Right lung (tissue), 5 donors: ENCODE data around the gene ANKRD33. TPM values are rescaled to one million over a fixed set of nuclear protein-coding genes. Genes with fewer than 3 reads are reported as not detected.
"Not testable (repeated sequence)": the region's sequence is repeated elsewhere in the genome, so short reads cannot be mapped to it uniquely, and the experiment has no call there.

ENCODE experiments used
- DNase-seq, 2 donors: peaks; one replicate each; pipeline ENCODE4 v3.0.0-alpha.2; 2013
- polyA plus RNA-seq, 5 donors: library from polyadenylated mRNA; unstranded; fragments of 120-200 nt; gene quantifications; one replicate each; pipeline versions ENCODE4 v1.2.1 to v1.2.3, GENCODE V29; 2013; ENCODE audit warnings: inconsistent platforms in 1 of 5, low replicate concordance in 1 of 5; ENCODE audit not compliant: insufficient read length in 5 of 5, insufficient read depth in 1 of 5

The ANKRD33 gene
- polyA plus RNA-seq, 5 donors = 0.05 TPM; not detected in 4

DNA sequence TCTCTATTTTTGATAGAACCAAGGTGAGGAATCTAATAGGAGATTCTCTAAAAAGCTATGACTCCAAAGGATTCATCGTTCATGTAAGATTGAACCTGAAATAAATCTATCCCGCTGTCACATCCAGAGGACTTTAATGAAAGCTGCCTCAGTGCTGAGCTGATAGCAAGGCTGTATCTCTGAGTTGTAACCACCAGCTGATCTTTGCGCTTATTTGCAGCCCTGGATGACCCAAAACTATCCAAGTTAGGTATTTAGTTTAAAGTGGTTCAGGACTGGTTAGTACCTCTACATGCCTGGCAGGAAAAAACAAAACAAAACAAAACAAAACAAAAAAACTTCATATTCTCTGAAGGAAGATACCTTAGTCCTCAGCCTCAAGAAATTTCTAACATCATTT lies 8.8 kb upstream of the ANKRD33 start:
- DNase-seq = no peak

DNA sequence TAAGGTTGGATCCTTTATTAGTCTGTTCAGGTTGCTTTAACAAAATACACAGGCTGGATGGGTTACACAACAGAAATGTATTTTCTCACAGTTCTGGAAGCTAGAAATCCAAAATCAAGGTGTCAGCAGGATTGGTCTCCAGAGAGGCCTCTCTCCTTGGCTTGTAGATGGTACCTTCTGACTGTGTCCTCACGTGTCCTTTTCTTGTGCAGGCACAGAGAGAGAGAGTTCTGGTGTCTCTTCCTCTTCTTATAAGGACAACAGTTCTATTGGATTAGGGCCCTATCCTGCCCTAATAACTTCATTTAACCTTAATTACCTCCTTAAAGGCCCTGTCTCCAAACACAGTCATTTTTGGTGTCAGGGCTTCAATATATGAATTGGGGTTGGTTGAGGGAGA lies 4.6 kb upstream of the ANKRD33 start:
- DNase-seq = no peak

DNA sequence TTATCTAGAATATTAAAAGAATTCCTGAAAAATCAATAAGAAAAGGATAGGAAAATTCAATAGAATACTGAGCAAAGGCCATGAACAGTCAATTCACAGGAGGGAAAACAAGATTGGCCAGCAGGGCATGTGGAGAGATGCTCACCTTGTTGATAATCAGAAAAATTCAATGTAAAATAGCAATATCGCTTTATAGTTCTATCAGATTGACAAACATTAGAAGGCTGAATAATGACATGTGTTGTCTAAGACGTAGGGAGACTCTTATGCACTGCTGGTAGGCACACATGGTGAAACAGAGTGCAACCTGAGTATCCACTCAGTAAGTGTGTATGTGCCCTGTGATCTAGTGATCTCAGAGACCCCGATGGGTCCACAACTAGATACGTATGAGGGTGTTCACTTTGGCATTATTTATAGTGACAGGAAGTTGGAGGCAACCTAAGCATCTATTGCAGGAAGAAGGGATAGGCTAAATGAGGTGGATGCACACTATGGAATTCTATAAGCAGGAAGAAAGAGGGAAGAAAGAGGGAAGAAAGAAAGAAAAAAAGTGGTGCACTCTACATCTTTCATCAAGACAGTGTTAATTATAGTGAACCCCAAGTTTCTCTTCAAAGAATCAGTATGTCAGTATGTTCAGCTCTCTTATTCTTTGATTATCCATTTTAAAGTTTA lies 3.8 kb upstream of the ANKRD33 start:
- DNase-seq = no peak

DNA sequence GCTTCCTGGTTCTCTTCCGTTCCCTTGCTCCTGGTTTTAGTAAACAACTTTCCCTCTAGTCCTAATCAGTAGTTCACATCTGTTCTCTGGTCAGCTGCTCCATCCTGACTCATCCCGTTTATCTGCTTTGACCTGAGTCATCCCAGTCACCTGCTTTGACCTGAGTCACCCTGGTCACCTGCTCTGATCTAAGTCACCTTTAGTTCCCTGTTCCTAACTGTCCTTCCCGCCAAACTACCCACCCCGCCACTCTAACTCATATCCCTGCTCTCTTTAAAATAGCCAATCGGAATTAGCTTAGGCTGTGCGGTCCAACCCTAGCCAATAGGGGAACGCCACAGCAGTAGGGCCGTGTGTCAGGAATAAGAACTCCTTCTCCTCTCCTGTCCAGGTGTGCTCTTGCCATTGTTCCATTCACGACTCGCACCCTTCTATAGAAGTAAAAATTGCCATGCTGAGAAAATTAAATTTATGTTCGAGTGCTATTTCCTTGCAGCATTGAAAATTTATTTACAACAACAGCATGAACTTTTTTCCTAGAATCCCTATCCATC lies 3.1 kb upstream of the ANKRD33 start:
- DNase-seq = no peak

DNA sequence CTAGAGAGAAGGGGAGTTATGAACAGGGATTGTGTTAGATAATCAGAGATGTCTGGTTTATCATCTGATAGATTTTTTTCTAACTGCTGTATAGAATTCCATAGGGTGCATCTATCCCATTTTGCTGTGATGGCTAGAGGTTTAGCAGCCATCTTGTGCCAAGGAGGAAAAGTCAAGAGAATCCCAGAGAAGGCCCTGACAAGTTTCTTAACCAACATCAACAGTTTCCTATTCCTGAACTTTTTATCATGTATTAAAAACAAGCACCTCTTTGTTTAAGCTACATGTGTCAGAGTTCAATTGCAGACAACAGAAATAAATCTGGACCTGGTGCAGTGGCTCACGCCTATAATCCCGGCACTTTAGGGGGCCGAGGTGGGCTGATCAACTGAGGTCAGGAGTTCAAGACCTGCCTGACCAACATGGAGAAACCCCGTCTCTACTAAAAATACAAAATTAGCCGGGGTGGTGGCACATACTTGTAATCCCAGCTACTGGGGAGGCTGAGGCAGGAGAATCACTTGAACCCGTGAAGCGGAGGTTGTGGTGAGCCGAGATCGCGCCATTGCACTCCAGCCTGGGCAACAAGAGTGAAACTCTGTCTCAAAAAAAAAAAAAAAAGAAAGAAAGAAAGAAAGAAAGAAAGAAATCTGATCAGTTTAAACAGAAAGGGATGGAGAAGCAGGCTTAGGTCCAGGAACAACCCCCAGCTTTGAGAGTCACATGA lies 2.4 kb upstream of the ANKRD33 start:
- DNase-seq = not testable (repeated sequence)

DNA sequence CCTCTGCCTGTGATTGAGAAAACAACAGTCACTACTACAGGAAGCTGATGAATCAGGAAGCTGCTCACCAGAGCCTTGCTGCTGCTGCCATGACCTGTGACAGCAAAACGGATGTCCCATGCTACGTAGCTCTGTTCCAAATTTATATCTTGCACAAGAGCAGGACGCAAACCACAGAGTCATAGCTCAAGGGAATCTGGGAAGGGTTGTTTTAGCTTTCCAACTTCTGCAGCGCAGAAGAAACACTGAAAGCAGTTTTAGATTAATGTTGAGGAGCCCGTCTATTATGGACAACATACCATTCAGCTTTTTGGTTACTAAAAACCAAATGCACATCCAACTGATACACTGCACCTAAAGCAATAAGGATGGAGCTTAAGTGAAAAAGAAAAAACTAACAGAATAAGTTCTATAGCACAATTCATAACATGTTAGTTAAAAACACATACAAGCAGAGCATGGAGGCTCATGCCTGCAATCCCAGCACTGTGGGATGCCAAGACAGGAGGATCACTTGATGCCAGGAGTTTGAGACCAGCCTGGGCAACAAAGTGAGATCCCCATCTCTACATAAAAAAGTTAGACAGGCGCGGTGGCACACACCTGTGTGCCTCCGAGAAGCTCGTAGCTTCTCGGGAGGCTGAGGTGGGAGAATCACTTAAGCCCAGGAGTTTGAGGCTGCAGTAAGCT lies 1.7 kb upstream of the ANKRD33 start:
- DNase-seq = peak; percentile 72 to 82

DNA sequence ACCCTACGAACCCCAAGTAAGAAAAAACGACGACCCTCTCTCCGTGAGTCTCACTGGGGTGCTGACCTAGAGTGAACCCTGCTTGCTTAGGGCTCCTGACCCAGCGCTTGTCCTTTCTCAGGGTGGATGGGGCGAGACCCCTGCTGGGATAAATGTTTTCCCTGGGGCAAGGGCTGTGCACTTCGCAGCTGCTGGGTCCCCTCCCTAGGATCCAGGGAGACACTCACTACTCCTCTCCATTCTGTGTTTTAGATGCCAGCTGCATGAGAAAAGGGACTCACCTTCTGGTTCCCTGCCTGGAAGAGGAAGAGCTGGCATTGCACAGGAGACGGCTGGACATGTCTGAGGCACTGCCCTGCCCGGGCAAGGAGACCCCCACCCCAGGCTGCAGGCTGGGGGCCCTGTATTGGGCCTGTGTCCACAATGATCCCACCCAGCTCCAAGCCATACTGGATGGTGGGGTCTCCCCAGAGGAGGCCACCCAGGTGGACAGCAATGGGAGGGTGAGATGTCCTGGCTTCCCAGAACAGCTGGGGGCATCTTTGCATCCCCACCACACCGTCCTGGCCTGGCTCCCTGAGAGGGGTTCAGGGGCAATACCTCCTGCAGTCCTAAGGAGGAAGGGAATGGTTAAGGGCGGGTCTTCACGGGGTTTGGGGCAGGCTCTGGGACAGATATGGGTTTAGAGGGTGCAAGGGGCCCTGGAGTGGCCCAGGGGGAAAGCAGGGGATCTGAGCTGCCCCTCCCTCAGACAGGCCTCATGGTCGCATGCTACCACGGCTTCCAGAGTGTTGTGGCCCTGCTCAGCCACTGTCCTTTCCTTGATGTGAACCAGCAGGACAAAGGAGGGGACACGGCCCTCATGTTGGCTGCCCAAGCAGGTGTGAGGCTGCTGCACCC lies 663 bp downstream of the ANKRD33 start:
- DNase-seq = no peak

DNA sequence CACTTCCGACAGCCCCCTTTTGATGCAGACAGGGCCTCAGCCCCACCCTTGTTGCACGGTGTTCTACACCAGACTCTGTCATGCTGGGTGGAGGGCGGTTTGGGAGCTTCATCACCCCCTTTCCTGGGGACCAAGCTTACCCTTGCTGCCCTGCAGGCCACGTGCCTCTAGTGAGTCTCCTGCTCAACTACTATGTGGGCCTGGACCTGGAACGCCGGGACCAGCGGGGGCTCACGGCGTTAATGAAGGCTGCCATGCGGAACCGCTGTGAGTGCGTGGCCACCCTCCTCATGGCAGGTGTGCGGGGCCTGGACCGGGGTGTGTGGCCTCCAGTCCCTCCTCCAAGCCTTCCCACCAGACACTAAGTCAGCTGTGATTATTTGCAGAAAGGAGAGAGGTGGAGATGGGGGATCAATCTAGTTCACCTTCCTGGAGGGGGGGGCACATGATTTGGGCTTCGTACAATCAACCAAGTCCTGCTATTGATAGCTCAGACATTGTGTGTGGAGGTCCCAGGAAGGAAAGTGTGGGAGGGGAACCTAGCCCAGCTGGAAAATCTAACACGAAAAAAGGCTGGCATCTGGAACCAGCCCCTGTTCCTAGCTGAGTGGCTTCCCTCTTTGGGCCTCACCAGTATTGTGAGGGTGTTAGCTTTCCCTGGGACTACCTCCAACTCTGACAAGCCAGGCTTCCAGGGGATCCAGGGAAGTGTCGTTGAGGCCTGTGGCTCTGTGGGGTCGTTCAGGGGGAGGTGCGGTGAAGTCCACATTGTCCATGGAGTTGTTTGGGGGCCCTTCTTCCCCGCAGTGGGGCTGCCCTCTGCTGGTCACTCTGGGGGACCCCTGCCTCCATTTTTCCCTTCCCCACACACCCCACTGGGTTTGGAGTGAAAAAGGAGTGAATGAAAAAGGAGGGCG lies 1.6 kb downstream of the ANKRD33 start:
- DNase-seq = no peak

DNA sequence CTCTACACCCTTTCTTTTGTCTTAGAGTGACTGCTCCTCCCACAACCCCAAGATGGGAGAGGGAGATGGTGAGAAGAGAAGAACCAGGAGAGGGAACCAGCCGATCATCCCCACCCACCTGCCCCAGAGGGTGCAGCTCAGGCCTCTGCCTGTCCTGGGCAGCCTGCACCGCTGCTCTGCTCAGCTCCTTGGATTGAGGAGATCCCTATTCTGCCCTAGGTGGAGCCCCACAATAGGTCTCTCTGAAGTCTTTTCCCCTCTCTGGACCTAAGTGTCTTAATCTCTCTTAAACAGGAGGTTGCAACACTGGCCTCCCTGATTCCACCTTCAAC lies 2.2 kb downstream of the ANKRD33 start:
- DNase-seq = no peak

DNA sequence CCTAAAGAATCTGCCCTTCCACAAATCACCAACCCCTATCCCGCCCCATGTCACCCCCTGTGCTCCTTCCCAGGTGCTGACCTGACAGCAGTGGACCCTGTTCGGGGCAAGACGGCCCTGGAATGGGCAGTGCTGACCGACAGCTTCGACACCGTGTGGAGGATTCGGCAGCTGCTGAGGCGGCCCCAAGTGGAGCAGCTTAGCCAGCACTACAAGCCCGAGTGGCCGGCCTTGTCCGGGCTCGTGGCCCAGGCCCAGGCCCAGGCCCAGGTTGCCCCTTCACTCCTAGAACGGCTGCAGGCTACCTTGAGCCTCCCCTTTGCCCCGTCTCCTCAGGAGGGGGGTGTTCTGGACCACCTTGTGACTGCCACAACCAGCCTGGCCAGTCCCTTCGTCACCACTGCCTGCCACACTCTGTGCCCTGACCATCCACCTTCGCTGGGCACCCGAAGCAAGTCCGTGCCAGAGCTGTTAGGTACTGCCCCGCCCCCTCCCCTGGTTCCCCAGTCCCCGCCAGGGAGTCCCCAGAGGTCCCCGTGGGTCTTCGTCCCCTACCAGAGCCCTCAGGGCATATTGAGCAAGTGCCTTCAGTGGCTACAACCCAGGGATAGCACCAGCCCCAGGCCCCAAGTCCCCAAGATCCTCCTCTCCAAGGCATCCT lies 2.7 kb downstream of the ANKRD33 start:
- DNase-seq = no peak

DNA sequence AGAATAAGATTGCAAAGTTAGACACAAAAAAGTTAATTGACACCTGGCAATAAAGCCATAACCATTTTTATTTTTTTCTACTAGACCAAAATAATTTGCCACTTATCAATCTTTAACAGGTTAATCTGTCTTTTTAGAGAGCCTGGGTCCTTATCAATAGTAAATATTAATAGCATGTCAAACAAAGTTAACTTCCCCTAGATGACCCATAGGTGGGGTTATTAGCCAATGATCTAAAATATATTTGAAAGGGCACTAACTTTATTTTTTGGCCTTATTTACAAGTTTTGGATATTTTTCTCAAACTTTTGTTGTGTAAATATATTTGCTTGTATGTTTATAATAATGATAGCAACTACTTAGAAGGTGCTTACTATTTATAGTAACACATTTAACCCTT lies 3.9 kb downstream of the ANKRD33 start:
- no peak for DNase-seq

DNA sequence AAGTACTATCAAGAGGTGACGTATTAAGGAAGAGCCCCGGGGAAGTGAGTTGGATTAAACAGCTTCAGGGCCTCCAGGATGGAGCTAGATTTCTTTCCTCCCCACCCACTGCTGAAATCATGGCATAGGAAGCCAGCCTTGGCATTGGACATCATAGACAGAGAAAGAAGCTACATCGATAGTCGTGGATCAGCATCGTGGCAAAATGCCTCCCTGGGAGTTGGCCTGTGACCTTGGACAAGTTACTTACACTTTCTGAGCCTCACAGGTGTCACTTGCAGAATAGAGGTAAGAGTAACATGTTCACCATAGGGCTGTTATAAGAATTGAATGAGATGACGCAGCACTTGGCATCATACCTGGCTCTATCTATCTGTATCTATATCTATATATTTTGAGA lies 5.9 kb downstream of the ANKRD33 start:
- no peak for DNase-seq

DNA sequence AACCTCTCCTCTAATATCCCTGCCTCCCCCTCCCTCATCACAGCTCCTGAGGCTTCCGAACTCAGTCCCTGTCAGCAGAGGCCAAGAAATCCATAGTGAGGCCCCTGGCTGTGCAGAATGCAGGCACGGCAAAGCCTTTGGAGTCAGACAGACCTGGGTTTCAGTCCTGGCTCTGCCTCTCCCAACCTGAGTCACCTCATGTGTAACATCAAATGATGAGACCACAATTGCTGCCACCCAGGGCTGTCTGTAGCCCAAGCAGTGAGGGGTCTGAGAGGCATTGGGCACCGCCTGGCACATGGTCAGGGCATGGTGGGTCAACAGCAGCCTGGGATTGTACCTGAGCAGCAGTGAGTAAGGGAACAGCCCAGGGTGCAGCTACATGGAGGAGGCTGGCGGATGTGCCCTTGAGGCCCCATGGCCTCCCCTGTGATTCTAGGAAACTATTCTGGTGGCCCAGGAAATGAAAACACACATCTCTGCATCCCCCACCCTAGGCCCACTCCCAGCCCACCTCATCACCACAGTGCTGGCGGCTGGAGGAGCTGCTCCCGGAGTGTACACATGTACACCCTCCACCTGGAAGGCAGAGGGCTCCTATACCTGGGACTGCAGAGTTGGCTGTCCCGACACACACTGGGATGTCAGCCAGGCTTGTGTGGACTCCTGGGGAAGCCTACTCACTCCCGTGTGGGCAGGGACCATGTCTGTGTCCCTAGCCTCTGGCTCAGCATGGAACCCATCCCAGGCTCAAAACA lies 7.7 kb downstream of the ANKRD33 start:
- no peak for DNase-seq

DNA sequence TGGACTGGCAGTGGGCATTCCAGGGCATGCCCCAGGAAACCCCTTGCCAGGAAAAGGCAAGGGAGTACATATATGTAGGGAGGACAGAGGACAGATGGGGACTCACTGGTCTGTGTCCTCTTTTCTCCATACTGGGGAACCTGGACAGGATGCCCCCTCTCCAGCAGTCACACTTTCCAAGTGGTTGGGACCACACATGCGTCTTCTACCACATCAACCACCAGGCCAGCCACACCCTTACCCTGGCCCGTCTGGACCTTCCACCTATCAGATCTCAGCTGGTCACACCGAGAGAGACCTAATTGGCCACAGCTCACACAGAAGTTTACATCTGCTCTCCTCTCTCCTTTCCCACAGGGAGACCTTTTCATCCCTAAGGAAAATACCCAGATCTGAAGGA lies 8.3 kb downstream of the ANKRD33 start:
- no peak for DNase-seq

DNA sequence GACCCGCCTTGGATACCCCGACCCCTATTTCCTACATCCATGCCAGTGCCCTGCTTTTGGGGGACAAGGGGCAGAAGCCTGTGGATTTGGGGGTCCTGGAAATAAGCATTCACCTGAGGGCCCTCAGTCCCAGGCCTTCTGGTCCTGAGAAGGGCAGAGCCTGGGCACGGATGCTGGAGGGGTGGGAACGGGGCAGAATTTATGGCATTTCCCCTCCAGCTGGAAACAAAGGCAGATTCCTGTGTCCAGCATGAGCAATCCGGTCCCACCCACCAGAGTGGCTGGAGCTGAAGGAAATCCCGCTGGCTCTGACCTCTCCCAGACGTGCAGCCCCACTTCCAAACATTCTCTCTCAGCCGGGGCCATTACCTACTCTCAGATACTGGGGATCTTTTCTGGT lies 9.3 kb downstream of the ANKRD33 start:
- DNase-seq = no peak

DNA sequence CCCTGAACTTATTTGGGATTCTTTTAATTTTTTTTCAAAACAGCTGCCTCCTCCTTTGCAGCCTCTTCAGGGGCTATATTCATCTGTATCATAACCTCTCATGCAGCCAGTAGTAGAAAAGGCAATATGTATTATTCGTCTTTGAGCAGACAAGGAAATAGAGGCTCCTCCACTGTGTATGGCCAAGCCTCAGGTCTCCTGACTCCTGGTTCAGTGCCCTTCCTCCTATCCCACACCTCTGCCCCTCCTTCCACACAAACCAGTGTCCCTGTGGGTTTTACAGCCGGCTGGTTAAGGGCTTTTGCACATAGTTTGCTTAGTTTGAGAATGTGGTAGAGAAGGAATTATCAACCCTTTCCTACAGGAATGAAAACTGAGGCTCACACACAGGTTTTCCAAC lies 10.6 kb downstream of the ANKRD33 start:
- no peak for DNase-seq

DNA sequence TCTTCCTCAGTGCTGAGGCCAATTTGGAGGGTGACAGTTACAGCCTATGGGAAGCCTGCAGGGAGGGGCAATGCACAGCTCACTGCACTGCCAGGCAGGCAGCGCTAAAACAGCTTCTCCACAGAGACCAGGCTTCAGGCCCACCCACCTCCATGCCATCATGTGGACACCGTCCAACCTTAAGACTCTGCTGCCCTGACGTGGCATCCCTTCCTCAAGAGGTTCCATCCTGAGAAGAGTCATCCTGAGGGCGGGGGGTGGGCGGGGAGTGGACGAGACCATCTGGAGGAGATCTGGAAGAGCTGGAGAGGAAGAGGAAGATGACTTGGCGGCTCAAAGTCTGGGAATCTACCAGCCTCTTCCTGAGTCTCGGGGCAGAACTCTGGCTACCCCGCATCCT lies 11.0 kb downstream of the ANKRD33 start:
- DNase-seq = no peak

DNA sequence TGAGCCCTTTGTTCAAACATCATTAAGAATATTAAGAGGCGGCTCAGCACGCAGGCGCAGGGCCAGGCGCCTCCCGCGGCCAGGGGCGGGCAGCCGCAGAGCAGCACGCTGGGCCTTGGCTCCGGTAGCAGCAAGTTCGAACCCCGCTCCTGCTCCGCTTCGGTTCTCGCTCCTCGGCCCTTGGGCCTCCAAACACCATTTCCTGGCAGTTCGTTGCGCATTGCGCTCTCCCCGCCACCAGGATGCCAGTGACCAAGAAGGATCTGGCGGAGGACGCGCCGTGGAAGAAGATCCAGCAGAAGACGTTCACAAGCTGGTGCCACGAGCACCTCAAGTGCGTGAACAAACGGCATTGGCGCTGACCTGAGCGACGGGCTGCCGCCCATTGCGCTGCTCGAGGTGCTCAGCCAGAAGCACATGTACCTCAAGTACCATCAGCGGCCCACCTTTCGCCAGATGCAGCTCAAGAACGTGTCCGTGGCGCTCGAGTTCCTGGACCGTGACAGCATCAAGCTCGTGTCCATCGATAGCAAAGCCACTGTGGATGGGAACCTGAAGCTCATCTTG lies 12.5 kb downstream of the ANKRD33 start:
- DNase-seq = no peak
